Left ventricle myocardium inferior (tissue), 1 donor: Measurements from ENCODE around the gene DPP7. TPM values are rescaled to one million over a fixed set of nuclear protein-coding genes. Genes with fewer than 3 reads are reported as not detected.
A peak's percentile ranks its signal among the peaks of the same experiment; 100 is the strongest.

Experiments
- DNase-seq: peaks from one replicate; pipeline ENCODE4 v3.0.0-alpha.2; 2020
- H3K27ac ChIP-seq: fragments of 200-600 bp; replicated peaks from 2 replicates; pipeline ENCODE4 v1.8.0; 2021
- H3K27me3 ChIP-seq: fragments of 200-600 bp; 2 replicates; pipeline ENCODE4 v1.8.0; 2021; ENCODE audit warnings: low read depth
- H3K36me3 ChIP-seq: fragments of 200-600 bp; 2 replicates; pipeline ENCODE4 v1.8.0; 2021
- H3K4me1 ChIP-seq: fragments of 200-600 bp; 2 replicates; pipeline ENCODE4 v1.8.0; 2021
- H3K4me3 ChIP-seq: fragments of 200-600 bp; 2 replicates; pipeline ENCODE4 v1.8.0; 2021; ENCODE audit warnings: mild to moderate bottlenecking, moderate library complexity
- H3K9me3 ChIP-seq: fragments of 200-600 bp; replicated peaks from 2 replicates; pipeline ENCODE4 v1.8.0; 2021
- intact Hi-C: fragments of 100-400 bp; cut with micrococcal nuclease; formaldehyde crosslinking; loops from one replicate; pipeline ENCODE4 v1.11.0; 2022
- long read RNA-seq: library from polyadenylated mRNA; unstranded; transcript quantifications from one replicate; pipeline ENCODE4 v2.0.0, GENCODE V29; 2021
- total RNA-seq: library from RNA; stranded (reverse); fragmentation: NEBNext Ultra II Directional; extraction: Animal tissue kit (Norgen Biotek cat#: 25700); gene quantifications from one replicate; pipeline ENCODE4 v1.2.1, GENCODE V29; 2021
- TF ChIP-seq, protein P1 (sequence below): fragments of 200-600 bp; IDR thresholded peaks from 2 replicates; pipeline ENCODE4 v1.8.0; 2021; ENCODE audit warnings: antibody characterized with exemption, mild to moderate bottlenecking, borderline replicate concordance
- donor health status: DM: no; HTN: yes; CAD: no; lungs with severe emphysema.

Gene DPP7
- total RNA-seq: 130 TPM
- long read RNA-seq, transcript DPP7-201 (13 exons, 1,590 nt): major isoform, 161 of 314 reads
- long read RNA-seq, transcript DPP7-210 (5 exons, 958 nt): minor isoform, 5 of 314 reads
- long read RNA-seq, partial matches to known transcripts: 59 of 314 reads
- long read RNA-seq, other reads (novel, unspliced or antisense): 89 of 314 reads

DNA sequence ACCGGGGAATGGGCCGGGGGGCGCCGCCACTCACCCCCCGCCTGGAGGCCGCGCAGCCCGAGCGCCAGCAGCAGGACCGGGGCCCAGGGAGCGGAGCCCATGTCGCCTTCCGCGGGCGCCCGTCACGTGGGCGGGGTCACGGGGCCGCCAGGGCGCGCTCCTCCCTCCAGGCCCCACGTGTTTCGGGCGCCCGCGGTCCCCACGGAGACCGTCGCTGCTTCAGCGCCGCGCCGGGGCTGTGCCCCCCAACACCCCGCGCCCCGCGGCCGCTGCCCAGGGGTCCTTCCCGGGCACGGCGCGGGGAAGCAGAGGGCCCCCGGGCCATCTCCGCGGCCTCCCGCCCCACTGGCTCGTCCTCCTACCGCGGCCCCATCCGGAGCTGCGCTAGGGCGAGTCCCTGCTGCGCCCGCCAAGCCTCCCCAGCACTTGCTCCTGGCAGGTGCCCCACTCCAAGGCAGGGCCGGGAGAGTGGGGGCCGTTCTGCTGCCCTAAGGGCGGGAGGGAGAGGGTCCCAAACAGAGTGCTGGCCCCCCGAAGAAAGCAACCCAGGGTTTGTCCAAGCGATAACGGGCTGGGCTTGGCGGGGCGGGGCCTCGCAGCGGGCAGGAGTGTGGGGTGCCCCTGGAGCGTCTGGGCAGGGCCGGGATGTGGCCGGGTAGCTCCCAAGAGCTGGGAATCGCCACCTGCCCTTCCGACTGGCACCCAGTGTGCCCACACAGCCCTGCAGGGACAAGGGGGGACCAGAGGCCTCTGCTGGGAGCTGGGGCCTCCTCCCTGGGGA lies at the start of gene DPP7:
Gene DPP7, minus strand, starts transcription at position 121 of the 781 bp plus-strand sequence. Its CDS starts 20 bp downstream, at position 101.
- intact Hi-C loops: loop anchor here (5.0 kb wide), 1 partner anchor 122 kb away; no protein-coding TSS in a partner anchor
- H3K27ac ChIP-seq: peak within 1 kb of the TSS; percentile 92
- TF ChIP-seq, protein P1, sequence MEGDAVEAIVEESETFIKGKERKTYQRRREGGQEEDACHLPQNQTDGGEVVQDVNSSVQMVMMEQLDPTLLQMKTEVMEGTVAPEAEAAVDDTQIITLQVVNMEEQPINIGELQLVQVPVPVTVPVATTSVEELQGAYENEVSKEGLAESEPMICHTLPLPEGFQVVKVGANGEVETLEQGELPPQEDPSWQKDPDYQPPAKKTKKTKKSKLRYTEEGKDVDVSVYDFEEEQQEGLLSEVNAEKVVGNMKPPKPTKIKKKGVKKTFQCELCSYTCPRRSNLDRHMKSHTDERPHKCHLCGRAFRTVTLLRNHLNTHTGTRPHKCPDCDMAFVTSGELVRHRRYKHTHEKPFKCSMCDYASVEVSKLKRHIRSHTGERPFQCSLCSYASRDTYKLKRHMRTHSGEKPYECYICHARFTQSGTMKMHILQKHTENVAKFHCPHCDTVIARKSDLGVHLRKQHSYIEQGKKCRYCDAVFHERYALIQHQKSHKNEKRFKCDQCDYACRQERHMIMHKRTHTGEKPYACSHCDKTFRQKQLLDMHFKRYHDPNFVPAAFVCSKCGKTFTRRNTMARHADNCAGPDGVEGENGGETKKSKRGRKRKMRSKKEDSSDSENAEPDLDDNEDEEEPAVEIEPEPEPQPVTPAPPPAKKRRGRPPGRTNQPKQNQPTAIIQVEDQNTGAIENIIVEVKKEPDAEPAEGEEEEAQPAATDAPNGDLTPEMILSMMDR: no peak
- H3K27me3 ChIP-seq: no peaks in the 10 kb centered on the region
- DNase-seq: peak; percentile 82
- peaks cover 27% of the 10 kb centered on the region for H3K36me3 ChIP-seq
- no peaks in the 10 kb centered on the region for H3K9me3 ChIP-seq
- H3K4me3 ChIP-seq: peak within 1 kb of the TSS; percentile 94
- H3K4me1 ChIP-seq: peaks cover 46% of the 10 kb centered on the region

- Histone ChIP-seq H3K36me3 (no peaks in the 10 kb centered on the region), H3K4me3 (no peak overlapping the region), H3K4me1 (peaks cover 39% of the 10 kb centered on the region), H3K9me3 (no peaks in the 10 kb centered on the region), H3K27ac (no peak overlapping the region), H3K27me3 (peaks cover 100% of the 10 kb centered on the region)
- DNase-seq: no peak
- intact Hi-C loops: no loop called here
- TF ChIP-seq, protein P1: no peak
These were observed 49.3 kb upstream of the DPP7 start for GRCh38 chr9:137163805-137164204.

DNA sequence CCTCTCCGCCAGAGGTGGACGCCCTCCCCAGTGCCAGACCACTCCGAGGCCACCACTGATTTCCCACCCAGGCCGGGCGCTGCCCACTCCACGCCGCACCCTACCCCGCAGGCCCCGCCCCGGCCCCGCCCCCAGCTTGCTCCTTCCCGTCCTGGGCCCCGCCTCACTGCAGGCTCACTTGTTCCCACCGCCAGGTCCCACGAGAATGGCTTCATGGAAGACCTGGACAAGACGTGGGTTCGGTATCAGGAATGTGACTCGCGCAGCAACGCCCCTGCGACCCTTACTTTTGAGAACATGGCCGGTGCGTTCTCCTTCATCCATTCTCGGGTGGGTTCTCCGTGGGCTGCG lies 48.8 kb upstream of the DPP7 start:
- peak overlapping the region; percentile 55 for H3K4me3 ChIP-seq
- H3K27ac ChIP-seq: no peak overlapping the region
- TF ChIP-seq, protein P1: no peak
- H3K4me1 ChIP-seq: peaks cover 34% of the 10 kb centered on the region
- H3K36me3 ChIP-seq: no peaks in the 10 kb centered on the region
- no peaks in the 10 kb centered on the region for H3K9me3 ChIP-seq
- no peak for DNase-seq
- H3K27me3 ChIP-seq: peaks cover 100% of the 10 kb centered on the region
- intact Hi-C loops: no loop called here

GRCh38 chr9:137162505-137163364 lies 48.2 kb upstream of the DPP7 start:
- TF ChIP-seq, protein P1: peak; percentile 38
- Histone ChIP-seq H3K4me3 (peak overlapping the region; percentile 55), H3K36me3 (no peaks in the 10 kb centered on the region), H3K27ac (no peak overlapping the region), H3K27me3 (peaks cover 100% of the 10 kb centered on the region), H3K9me3 (no peaks in the 10 kb centered on the region), H3K4me1 (peaks cover 28% of the 10 kb centered on the region)
- DNase-seq: no peak
- intact Hi-C loops: no loop called here
